Activated CD4-positive, alpha-beta T cell treated with anti-CD3 and anti-CD28 coated beads, Interleukin-2, amount 50 U/mL, for 24 hours (primary cell): ENCODE measurements around the gene ISG20L2.

Source experiments
- DNase-seq, 2 donors: peaks; one replicate each; pipeline ENCODE4 v3.0.0-alpha.2; 2020; ENCODE audit warnings: low read depth in 1 of 2, low spot score in 1 of 2

Gene ISG20L2

DNA sequence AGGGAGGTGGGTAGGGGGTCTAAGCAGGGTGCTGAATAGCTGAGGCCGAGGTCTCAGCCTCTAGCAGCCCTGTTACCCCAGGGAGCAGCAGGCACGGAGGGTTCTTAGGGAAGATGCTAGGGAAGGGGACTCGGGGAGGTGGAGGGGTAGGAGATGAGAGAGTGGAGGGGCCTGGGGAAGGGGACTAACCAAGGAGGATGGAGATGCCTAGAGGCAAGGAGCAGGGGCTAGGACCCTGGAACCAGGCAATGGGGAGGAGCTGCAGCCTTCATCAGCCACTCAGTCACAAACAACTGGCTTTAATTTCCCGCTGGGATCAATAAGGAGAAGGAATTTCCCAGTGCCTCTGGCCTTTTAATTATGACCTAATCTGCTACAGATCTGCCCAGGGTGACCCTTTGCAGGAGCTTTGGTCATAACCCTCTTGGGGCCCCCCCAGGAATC lies 20.3 kb downstream of the ISG20L2 start:
- DNase-seq: no peak

DNA sequence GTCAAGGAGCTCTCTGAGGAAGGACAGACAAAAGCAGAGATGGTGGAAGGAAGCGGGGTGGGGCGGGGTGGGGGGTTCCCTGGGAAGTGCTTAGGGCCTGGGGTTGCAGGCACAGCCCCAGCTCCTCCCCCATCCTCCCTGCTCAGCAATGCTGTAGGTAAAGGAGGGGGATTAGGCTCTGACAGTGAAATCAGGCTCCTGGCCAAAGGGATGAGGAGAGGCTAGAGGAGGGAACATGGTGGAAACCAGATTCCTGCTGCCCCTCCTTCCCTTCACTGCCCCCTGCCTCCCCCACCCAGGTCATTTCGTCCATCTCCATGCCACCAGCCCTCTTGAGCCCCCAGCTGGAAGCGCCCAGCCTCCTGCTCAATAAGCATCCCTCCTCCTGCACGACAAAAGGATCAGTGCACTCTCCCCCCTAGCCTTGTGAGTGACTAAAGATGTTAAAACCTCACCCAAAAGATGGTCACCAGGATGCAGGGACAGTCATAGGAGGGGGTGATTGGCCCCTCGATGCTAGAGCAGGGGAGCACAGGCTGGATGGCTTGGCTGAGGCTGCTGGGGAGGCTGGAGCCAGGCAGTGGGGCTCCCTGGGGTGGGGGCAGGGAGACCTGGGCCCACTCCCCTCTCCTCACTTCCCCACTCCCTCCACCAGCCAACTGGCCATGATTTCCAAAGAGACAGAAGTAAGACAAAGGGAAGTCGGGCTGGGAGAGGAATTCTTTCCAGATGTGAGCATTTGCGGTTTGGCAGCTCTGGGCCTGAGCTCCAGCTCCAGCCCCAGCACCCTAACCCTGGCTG lies 20.9 kb downstream of the ISG20L2 start:
- DNase-seq: no peak

DNA sequence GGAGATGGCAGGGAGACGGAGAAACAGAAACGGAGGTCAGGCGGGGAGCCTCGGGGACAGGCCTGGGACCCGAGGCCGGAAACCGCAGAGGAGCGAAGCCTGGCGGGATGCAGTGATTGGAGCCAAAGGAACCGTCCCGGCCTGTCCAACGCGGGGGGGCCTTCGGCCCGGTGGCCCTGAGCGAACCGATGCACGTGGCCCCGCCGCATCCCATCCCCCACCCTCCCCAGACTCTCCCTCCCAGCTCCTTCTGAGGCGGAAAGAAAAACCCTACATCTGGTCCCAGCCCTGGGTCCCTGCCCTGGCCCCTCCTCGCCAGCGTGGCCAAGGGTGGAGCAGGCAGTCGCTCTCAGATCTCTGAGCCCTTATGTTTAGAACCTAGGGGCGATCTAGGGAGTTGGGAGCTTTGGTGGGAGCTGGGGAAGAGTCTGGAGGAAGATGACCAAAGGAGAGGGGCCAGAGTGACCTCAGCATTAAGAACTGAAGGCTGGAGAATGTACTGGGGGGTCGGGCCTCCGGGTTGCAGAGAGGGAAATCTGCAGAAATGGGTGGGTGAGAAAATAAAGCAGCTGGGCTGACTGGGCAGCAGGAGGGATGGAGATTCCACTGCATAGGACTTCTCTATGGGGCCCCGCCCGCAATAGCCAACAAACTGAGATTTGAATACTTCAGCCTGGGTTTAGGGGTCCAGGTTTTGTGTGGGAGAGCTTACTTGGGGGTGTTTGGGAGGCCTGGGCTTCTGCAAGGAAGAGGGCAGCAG lies 21.7 kb downstream of the ISG20L2 start:
- no peak for DNase-seq

DNA sequence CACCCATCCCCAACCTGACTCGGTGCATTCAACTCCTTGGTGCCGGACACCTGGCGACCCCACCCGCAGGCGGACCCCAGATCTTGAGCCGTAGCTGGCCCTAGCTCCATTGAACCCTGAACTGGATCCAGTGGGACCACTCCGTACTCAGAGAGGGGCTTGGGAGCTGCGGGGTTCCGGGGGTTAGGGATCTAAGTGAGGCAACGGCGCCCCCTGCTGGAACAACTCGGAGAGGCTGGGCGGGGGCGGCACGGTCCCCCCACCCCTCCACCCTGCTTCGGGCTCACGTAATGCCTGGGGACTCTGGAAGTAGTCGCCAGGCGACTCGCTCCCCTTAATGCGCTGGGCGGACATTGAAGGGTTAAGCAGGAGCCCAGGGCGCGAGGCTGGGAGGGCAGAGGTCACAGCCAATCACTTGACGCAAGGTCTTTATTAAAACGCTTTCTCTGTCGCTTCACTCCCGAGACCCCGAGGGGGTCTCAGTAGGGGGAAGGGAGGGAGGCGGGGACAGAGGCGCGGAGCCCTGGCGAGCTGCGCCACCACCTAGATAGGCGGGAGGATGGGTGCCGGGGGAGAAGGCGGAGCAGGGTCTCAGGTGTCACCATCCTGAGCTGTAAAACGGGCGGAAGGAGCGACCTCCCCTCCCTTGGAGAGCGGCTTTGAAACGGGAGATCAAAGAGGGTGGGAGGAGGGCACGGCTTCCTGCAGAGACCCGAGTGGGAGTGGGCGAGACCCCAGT lies 22.5 kb downstream of the ISG20L2 start:
- peak in 1 of 2 donors; percentile 63 for DNase-seq

DNA sequence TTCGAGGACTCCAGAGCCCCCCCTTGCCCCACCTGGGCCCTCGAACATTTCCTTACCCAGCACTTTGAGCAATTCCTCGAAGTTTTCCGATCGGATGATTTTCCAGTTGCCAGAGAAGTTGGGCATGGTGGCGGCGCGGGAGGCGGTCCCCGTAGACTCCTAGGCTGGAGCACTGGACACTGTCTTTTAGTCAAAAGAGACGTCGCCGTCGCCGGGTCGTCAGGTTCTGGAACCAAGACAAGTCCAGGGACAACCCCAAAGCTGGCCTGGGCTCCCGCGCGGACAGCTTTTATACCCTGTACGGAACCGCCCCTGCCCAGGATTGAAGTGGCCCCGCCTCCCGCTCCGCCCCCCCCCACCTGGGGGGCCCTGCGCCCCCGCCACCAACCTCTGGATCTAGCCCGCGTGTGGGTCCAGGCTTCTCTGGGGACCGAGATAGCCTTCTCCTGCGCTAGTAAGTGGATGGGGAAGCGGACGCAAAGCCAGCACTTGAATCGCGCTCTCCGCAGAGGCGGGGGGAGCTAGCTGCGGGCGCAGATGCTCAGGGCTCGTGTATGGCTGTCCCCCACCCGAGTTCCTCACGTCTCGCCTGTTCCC lies 23.1 kb downstream of the ISG20L2 start, which contains the start of gene CRABP2:
Gene CRABP2 (minus strand): TSS at position 263 of the 597 bp plus-strand sequence. CDS start 137 bp downstream, at position 126.
- no peak for DNase-seq

DNA sequence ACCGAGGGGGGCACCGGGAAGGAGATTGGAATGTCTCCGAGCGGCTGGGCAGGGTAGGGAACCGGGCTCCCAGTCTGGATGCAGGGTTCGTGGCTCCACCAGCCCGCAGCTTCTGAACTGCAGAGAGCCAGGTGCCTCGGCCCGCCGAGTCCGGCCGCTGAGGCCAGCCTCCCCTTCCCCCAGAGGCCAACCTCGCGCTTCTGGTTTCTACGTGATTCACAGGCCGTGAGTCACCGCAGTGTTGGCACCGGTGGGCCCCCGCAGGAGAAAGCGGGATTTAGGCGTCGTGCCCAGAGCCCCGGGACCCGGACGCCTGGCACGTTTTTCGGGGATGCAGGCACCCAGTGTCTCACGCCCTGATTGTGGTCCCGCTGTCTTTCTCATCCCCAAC lies 23.6 kb downstream of the ISG20L2 start:
- DNase-seq: no peak

DNA sequence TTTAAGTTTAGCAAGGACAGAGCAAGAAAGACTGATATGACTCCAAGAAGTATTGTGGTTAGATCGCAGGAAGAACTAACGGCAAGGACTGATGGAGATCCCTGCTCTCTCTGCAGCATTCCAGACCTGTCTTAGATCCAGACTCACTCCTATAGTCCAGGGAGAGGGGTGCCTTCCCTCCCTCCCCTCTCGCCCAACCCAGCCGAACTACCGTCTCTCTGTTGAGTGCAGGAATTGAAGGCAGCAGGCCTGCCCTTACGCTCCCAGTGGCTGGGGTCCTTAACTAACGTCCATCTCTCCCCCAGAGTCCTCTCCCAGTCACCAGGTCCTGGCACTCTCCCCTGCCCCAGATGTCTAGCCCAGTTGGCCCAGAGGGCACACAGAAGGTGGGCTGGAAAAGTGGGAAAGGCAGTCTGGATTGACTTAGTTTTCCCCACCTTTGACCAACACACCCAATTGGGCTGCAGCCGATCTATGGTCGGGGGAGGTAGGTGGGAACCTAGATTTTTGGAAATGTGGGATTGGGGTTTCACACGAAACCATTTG lies 24.3 kb downstream of the ISG20L2 start:
- no peak for DNase-seq

DNA sequence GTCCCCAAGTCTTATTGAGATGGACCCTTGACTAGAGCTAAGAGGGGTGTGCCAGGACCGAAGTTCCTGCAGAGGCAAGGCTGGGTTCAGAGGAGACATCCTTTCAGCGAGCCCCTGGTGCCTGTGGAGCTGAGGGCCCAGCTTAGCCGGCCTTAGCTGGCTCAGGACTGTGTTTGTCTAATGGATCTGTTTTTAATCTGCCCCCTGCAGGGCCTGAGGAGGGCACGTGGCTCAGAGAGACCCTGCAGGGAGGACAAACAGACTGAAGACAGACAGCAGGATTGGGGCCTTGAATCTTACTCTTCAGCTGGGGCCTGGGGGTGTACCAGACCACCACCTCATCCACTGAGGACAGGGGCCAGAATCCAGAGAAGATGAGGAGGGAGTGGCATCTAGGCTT lies 24.8 kb downstream of the ISG20L2 start:
- DNase-seq: no peak

DNA sequence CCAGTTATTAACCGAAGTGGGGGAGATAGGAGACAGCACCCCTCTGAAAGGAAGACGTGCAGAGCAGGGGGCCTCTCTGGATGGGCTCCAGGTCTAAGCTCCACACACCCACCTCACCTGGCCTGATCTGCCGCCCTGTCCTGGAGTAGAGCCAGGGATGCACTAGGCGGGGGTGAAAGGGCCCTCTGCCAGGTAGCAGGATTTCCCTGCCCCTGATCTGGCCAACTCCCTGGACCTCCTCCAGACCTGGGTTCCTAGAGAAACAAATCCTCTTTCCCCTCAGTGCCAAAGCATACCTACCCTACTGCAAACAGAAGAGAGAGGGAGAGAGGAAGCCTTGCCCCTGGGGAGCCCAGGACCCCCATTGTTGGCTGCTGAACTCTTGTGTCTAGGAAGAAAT lies 25.2 kb downstream of the ISG20L2 start:
- no peak for DNase-seq

DNA sequence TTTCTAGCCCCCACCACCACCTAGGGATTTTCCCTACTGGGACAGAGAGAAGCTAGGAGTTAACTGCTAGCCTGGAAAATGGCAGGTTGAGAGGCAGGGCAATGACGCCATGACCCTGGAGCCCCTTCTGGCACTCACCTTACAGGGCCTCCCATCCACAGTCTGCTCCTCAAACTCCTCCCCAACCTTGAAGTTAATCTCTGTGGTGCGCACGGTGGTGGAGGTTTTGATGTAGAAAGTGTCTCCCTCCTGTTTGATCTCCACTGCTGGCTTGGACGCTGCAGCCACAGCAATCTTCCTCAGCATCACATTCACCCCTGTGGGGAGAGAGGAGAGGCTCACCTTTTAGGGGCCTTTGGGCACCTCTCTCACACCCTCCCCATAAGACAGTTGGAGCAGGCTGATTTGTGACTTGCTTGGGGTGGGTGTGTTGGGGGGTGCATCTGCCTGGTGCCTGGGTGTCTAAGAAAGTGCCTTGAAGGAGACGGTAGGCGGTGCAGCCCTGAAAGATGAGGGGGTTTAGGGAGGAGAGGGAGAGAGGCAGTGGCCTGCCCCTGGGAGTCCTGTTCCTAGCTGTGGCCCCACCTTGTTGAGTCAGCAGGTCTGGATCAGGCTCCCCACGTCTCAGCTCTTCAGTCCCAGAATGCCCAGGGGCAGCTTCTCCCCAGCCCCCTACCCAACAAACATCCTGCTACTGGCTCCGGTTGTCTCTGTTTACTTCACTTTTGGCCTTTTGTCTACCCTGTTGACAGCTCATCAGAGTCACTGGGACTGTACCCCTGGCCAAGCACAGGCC lies 27.6 kb downstream of the ISG20L2 start:
- DNase-seq: no peak

DNA sequence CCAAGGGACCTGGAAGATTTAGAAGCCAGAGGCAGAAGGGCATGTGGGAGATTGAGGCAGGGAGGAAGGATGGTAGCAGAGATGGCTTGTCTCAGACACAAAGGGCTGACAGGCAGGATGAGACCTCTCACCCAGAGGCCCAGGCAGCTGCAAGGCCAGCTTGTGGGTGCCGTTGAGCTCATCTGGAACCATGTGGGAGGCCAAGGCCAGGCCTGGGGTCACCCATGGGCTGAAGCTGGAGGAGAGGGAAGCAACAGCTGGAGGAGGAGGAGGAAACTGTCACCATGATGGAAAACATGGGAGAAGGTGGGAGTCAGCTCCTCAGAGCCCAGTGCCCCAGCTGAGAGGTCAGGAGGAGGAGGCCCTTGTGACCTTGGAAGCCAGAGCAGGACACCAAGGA lies 29.6 kb downstream of the ISG20L2 start:
- no peak for DNase-seq

DNA sequence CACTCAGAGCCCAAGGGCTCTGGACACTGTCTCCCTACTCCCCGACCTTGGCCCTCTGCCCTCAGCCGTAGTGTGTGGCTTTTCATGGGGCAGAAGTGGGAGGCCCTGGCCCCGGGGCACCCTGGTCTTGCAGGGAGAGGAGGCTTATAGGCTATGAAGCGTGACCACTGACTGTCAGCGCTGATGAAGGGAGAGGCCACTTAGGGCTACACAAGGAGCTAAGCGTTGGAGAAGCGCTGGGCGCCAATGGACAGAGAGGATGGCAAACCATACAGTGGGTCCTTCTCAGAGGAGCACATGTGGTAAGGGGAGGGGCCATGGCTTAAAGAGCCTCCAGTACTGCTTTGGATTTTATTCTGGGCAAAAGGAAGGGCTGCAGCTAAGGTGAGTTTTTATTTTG lies 31.1 kb downstream of the ISG20L2 start:
- no peak for DNase-seq

DNA sequence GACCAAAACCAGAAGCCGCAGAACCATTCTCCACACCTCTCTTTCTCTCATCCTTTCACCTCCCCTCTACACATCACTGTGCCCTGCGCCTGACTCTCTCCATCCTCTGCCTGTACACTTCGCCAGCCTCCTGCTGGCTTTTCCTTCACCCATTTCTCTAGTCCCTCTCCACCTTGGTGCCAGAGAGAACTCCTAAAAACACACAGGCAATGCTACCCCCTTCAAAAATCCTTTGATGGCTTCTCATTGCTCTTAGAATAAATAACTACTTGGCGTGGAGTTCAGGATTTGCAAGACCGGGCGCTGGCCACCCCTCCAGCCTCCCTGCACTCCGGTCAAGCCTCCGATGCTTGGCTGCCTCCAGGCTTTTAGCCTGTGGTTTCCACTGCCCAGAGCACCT lies 31.8 kb downstream of the ISG20L2 start:
- DNase-seq: no peak

DNA sequence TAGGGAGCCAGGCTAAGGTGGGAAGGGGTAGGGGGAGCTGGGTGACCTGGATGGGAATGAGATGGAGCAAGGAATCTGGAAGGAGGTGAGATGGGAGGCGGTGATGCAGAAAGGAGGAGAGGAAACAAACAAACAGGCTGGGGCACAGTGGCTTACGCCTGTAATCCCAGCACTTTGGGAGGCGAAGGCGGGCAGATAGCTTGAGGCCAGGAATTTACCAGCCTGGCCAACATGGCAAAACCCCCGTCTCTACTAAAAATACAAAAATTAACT lies 33.9 kb downstream of the ISG20L2 start:
- DNase-seq: no peak

DNA sequence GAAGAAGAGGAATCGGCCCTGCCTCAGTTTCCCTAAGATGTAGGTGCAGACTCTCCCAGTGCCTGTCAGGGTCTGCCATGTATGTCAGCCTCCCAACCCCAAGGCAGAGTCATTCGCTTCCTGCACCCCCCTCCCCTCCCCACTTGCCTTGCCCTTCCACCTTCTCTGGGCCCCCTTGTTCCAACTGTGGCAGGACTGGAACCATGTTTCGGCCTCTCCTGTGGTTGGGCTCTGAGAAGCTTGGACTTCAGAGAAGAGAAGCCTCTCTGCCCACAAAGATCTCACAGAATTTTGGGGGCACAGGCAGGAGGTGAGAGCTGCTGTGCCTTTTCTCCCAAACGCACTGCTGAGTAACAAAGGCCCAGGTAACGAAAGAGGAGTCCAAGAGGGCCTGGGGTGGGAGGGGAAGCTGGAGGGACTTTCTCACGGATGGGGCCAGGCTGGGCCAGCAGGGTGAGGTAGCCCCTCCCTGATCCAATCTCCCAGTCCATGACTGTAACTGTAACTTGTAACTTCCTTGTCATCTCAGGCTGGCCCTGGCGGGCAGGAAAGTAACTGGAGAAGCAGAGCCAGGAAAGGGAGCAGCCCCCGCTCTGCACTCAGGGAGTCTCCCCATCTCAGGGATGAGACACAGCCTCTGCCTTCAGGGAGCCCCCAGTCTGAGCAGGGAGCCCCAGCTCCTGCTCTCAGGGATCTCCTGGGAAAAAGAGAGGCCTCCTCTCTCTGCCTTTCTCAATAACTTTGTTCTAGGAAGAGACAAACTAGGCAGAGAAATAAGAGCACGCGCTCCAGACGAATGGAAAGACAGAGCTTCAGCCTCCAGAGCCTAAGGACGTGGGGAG lies 34.5 kb downstream of the ISG20L2 start:
- no peak for DNase-seq

DNA sequence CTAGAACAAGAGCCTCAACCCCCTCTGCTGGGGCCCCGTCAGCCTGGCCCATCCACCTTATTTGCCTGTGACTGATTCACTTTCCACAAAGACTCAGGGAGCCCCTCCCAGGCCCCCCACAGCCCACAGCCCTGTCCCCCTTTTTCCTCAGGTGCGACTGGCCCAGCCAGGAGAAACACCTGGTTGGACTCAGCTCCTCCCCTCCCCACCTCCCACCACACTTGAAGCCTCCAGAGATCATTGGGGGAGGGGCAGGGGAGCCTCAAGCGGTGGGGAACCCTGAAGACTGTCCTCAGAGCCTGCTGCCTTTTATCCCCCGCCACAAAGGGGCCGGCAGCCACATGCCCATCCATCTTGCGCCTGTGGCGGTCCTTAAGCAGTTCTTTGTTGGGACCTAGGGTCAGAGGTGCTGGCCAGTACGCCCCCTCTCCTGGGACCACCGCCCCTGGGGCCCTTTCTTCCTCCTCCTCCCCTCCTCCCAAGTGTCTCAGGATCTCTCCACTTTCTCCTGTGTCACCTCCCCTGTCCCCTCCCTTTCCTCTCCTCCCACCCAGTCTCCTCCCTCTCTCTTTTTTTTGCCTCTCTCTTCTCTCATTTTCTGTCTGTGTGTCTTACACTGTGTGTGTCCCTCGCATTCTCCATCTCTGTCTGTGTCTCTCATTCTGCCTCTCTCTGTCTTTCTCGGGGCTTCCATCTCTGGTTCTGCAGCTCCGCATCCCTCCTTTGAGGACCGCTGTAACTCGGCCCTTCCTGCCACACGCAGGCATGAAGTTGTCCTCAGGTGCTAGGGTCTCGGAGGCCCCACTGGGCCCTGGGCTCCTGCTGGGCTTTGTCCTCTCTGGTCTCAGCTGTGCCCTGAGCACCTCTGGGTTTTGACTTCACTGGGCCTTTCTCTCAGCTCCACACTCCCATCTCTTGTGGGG lies 35.4 kb downstream of the ISG20L2 start:
- DNase-seq: no peak

DNA sequence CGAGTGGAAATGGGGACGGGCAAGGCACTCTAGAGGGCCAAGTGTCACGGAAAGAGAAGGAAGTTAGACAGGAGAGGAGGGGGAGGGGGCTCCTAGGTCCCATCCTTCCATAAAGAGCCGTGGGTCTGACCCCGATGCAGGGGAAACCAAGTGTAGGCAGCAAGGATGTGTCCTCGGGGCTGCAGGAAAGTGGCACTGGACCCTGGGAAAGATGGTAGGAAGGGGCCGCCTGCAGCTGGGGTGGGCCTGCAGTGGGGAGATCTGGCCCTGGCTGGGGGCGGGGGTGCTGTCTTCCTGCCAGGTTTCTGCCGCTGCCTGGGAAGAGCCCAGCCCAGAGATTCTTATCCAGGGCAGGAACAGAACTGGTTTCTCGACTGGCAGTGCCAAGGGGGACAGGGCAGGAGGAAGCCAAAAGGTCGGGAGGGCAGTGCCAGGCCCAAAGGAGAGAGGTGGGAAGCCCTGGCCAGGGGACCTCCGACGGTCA lies 36.1 kb downstream of the ISG20L2 start:
- DNase-seq: no peak

DNA sequence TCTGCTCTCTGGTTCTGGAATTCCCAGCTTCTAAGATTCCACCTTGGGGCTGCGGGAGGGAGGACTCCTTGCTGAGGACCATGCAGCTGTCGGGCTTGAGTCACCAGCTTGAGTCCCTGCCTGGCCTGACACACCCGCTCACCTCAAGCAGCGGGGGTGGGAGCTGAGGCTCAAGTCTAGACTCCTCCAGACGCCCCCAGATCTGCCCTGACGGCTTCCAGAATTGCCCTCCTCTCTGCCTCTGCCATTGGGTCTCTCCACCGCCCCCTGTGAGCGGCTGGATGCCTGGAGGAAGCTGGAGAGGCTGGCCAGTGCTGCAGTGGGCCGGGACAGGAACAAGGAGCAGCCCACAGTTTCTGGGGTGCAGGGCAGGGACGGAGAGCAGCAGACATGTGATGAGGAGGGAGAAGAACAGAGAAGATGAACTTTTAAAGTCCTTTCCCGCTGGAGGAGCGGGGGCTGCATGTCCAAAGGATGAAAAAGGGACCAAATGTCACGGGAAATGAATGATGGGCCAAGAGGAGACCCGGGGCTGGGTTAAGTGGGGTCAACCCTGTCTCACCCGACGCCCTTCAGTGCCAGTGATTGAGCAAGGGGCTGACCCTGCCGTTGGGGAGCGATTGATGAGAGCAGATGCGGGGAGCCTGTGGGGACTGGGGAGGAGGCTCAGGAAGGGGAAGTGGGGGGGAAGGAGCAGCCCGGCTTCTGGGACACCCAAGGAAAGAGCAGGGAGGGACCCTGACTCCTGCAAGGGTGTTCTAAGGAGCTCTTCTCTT lies 36.7 kb downstream of the ISG20L2 start:
- DNase-seq: no peak
